Activated T-helper 1 cell treated with anti-CD3 and anti-CD28 coated beads, Interleukin-2, amount 50 U/mL, for 16 hours (primary cell): ENCODE results near the gene NSD2.
"Not testable (repeated sequence)": the region's sequence is repeated elsewhere in the genome, so short reads cannot be mapped to it uniquely, and the experiment has no call there.

Experiments
- DNase-seq, 2 donors: peaks; one replicate each; pipeline ENCODE4 v3.0.0-alpha.2; 2020; ENCODE audit warnings: low read depth in 1 of 2, low spot score in 1 of 2

The NSD2 gene

GRCh38 chr4:1983846-1984405 is 112.7 kb downstream of the NSD2 start:
- no peak for DNase-seq

- no peak for DNase-seq
These were observed 113.4 kb downstream of the NSD2 start for GRCh38 chr4:1984406-1985191.

DNA sequence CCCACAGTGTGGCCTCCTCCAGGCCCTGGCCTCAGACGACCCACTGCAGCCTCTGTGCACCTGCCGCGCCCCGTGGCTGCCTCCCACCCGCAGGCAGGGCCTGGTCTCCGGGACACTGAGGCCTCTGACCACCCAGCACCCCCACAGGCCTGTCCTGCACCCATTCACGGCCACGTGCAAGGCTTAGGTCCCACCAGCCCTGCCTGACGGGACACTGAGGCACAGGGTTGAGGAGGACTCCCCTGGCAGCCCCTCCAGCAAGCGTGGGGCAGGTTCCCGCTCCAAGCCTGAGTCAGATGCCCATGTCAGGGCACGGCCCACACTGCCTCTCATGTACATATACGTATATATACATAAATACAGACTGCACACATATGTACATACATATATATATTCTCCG is 114.1 kb downstream of the NSD2 start:
- no peak for DNase-seq

DNA sequence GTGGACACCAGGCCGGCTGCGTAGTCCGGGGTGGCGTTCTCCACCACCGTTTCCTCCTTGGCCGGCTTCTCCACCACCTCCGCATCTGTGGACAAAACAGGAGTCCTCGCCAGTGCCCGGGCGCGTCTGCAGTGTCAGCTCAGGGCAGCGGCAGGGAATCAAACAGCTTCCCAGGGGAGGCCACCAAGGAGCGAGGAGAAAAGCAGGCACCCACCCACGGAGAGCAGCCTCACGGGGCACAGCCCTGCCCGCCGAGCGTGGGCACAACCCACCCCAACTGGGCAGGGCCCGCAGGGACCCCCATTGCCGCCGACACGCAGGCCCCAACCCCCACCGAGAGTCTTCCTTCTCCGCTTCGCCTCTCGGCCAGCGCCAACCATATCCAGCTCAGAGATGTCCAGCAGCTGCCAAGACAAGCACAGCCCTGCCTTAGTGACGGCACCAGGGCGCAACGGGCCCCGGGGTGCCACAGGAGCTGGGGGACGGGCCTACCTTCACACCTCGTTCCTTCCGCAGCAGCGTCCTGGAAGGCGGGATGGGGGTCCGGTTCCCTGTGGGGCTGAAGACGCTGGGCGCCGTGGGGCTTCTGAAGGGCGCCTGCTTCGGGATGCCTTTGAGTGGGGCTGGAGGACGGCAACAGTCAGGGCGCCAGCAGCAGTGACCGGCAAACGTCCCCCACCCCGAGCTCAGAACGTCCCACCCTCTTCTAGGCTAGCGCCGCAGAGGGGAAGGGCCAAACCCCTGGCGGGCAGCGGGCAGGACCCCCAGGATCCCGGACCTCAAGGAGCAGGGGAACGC is 114.8 kb downstream of the NSD2 start:
- DNase-seq = no peak

DNA sequence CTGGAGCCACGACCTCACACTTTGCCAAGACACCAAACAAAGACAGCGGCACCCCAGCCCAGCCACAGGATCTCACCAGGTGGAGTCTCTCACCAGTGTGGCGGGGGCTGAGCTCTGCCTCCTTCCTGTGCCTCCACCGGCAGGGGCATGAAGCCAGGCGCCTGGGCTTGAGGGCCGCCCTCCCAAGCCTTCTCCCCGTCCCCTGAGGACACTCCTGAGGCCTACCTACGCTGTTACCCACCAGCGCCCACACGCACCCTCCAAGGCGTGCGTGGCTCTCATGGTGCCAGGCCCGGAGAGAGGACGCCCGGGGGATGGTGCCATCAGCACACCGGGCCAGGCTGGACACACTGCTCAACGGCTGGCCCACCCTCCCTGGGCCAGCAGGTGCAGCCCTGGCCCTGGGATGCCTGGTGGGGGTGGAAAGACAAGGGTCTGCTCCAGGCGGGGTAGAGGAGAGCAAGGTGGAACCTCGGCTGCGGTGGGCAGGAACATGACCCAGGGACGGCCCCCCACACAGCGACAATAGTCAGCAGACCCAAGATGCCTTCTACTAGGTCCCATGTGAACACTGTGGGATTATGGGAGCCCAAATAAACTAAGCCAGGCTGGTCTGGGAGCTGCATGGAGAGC is 115.5 kb downstream of the NSD2 start:
- no peak for DNase-seq

DNA sequence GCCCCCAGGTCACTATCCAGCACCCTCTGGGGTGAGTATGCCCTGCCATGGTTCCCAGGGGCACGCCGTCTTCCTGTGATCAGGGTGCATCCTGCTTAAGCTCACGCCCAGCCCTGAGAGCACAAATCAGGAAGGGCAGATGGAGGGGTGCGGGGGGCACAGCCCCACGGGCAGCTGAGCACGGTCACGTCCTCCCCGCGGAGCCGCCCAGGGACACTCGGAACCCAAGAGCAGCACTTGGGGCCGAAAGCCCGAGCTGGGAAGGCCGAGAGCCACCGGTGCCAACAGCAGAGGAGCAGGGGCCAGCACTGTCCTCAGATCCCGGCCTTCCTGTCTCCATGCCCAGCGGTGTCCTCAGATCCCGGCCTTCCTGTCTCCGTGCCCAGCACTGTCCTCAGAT is 116.1 kb downstream of the NSD2 start:
- DNase-seq = no peak

DNA sequence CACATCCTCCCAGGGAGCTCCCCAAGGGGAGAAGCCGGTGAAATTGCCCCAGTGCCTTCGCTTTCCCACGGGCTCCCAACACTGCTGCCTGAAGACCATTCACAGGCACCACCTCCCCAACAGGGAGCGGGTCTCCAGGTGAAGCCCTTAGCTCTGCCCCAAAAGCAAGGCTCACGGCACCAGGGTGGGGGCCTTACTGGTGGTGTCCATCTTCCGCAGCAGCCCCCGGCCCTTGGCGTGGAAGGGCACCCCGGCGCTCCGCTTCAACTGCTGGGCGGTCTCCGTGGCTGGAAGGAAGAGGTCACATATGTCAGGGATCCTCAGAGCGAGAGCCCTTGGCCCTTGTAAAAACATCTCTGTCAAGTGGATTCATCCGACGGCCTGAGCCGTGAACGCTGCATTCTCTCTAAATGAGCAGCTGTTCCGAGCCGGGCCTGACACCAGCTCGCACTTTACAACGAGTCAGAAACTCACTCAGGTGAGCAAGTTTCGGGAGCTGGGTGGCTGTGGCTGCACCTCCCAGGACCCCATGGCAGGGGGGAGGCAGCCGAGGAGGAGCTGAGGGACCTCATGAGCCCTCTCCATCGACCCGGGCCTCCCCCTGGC is 116.6 kb downstream of the NSD2 start:
- DNase-seq = no peak

GRCh38 chr4:1988327-1988724 is 117.1 kb downstream of the NSD2 start:
- DNase-seq = no peak

GRCh38 chr4:1989533-1990347 is 118.5 kb downstream of the NSD2 start:
- no peak for DNase-seq

GRCh38 chr4:1990348-1990645 is 119.1 kb downstream of the NSD2 start:
- DNase-seq = no peak

DNA sequence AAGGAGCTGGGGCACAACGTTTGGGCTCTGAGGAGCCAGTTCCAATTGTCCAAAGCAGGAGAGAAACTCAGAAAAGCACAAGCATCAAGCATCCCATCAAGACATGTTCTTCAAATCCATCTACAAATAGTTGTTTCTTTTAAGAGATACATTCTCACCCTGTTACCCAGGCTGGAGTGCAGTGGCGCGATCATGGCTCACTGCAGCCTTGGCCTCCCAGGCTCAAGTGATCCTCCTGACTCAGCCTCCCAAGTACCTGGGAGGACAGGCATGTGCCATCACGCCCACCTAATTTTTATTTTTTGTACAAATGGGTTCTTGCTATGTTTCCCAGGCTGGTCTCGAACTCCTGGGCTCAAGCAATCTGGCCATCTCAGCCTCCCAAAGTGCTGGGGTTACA is 119.5 kb downstream of the NSD2 start:
- no peak for DNase-seq

DNA sequence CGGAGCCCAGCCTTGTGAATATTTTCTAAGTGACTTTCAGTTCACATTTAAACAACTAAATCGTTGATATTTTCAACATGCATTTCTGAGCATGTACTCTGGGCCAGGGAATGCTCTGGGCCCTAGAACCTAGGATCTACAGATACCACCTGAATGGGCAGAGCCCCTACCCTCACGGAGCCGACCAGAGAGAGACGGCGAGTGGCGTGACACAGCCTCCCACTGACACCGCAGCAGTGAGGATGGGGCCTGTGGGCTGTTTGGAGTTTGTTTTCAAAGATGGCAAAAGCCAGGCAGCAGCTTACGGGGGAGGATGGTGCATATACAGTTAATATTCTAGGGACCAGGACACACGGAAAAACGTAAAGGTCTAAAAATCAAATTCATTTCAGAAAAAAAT is 119.9 kb downstream of the NSD2 start:
- DNase-seq = no peak

DNA sequence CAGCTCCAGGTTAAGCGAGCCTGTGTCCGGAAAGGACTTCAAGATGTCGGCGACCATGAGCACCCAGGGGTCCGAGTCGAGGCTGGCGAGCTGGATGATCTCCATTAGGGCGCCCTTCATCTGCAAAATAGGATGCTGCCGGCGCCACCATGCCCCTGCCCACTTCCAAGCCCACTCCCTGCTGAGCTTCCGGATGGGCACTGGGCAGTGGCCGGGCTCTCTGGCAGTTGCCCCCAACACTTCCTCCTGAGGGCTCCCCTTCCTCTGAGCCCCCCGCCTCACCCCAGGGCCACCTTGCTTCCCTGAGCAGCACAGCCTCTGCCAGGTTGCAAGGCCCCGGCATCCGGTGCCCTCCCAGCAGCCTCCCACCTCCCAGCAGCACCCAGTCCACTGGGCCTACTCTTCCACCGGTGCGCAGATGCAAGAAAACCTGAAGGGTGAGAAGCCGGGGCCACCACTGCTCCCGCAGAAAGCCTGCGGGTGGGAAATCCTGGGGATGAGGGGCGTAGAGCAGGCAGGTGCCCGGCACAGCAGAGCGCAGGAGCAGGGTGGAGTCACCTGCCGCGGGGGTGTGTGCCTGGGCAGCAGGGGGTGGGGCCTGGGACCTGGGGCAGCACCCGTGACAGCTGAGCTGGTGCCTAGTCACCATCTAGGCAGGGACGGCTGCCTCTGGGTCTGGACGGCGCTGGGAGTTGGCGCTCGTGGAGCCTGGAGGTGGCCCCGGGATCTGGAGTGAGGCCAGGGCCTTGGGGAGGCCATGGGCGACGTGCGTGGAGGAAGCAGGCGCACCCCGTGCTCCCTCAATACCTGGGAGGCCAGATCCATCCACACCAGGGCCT is 120.6 kb downstream of the NSD2 start:
- no peak for DNase-seq

DNA sequence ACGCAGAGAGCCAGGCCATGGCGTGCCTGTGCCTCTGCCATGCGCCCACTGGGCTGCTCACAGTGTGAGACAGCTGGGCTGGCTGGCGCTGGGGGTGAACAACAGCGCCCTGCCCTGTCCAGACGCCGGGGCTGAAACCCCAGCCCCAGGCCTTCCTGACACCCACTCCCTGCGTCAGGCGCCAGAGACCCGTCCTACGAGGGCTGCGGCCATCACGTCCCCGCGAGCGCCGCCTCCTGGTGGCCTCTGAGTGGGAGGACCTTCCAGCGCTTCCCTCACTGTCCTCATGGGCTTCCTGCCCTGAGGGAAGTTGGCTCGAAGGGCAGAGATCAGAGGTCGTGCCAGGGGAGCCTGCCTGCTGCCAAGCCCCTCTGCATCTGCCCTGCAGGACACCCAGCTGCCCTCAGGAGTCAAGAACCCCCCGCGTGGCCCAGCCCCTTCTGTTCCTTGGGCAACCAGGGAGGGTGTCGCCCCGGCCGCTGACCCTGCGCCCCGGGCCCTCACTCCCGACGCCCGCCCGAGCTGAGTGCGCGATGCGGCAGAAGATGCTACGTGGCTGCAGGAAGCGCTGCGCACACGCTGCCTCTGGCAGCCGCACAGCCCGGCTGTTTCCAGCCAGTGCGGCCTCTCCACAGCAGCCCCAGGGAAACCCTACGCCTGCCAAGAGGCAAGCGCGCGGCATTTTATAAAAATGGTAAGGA is 121.4 kb downstream of the NSD2 start:
- no peak for DNase-seq

- no peak for DNase-seq
These were observed 122.0 kb downstream of the NSD2 start for GRCh38 chr4:1993169-1993516.

DNA sequence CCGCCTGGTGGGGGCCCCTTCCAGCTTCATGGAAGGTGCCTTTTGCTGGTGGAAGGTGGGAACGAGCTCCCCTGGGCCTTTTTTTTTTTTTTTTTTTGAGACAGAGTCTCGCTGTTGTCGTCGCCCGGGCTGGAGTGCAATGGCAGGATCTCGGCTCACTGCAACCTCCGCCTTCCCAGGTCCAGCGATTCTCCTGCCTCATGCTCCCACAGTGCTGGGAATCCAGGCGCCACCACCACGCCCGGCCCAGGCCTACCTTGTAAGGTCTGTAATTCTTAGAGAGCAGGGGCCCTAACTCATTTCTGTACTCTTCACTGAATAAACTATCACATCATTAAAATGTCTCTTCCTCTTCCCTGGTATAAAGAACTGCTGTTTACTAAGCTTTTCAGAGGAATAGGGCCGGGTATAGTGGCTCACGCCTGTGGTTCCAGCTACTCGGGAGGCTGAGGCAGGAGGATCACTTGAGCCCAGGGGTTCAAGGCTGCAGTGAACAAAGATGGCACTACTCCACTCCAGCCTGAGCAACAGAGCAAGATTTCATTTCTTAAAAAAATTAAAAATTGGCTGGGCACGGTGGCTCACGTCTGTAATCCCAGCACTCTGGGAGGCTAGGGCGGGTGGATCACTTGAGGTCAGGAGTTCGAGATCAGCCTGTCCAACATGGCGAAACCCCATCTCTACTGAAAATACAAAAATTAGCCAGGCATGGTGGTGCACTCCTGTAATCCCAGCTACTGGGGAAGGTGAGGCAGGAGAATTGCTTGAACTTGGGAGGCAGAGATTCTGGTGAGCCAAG is 122.7 kb downstream of the NSD2 start:
- not testable (repeated sequence) for DNase-seq

- DNase-seq = no peak
These were observed 123.7 kb downstream of the NSD2 start for GRCh38 chr4:1994938-1995337.

GRCh38 chr4:1996866-1997611 is 125.8 kb downstream of the NSD2 start:
- no peak for DNase-seq
